ENCODE results near the gene ADAT3.

ADAT3 gene

GRCh38 chr19:1955171-1956121 lies 50.2 kb downstream of the ADAT3 start:
- TF ChIP-seq, protein P1, sequence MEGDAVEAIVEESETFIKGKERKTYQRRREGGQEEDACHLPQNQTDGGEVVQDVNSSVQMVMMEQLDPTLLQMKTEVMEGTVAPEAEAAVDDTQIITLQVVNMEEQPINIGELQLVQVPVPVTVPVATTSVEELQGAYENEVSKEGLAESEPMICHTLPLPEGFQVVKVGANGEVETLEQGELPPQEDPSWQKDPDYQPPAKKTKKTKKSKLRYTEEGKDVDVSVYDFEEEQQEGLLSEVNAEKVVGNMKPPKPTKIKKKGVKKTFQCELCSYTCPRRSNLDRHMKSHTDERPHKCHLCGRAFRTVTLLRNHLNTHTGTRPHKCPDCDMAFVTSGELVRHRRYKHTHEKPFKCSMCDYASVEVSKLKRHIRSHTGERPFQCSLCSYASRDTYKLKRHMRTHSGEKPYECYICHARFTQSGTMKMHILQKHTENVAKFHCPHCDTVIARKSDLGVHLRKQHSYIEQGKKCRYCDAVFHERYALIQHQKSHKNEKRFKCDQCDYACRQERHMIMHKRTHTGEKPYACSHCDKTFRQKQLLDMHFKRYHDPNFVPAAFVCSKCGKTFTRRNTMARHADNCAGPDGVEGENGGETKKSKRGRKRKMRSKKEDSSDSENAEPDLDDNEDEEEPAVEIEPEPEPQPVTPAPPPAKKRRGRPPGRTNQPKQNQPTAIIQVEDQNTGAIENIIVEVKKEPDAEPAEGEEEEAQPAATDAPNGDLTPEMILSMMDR (IDR thresholded peaks at IDR 0.05; ENCODE audit: extremely low read depth, insufficient read depth, missing control alignments), result no peak
- in situ Hi-C loops (cut with MboI; ENCODE audit: low pct_unique_long_range_greater_than_20kb, low sequenced_read_pairs, unreplicated experiment), result no loop called here
- no peak for DNase-seq (ENCODE audit: low spot score)

DNA sequence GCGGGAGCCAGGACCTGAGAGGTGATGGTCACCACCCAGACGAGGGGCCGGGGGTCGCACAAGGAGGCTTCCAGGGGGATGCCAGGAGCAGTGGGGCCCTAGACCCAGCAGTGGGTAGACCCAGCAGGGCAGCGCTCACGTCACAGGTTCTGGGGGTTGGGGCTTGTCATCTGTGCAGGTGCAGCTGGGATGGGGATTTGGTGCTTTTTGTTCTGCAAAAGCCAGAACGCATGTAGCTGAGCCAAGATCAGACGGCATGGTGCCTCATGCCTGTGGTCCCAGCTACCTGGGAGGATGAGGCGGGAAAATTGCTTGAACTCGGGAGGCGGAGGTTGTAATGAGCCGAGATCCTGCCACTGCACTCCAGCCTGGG lies 50.9 kb downstream of the ADAT3 start:
- DNase-seq (ENCODE audit: low spot score), result no peak
- in situ Hi-C loops (cut with MboI; ENCODE audit: low pct_unique_long_range_greater_than_20kb, low sequenced_read_pairs, unreplicated experiment), result no loop called here
- TF ChIP-seq, protein P1 (IDR thresholded peaks at IDR 0.05; ENCODE audit: extremely low read depth, insufficient read depth, missing control alignments), result no peak

DNA sequence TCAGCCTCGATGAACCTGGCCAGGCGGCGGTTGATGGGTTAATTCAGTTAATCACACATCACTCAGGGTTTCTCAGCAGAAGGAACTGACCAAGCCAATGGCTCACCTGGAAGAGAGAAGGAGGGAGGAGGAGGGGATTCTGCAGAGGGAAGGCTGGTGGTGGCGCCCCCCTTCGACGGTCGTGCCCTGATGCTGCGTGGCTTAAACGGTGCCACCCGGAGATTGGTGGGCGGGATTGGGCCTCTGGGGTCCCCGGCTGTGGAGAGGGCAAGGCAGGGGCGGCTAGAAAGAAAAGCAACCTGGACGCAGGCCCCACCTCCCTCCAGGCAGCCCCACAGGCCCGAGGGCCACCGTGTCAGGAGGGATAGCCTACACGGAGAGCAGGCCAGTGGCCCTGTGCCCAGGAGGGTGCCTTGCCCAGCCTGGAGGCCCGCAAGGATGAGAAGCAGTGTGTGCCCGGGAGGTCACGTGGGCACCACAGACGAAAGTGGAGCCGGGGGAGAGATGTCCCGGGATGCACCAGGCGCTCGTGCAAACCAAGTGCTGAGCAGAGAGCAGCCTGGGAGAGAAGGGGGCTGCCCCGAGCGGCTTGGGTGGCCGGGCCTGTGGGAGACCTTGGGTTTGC lies 51.8 kb downstream of the ADAT3 start:
- no peak for DNase-seq (ENCODE audit: low spot score)
- TF ChIP-seq, protein P1 (IDR thresholded peaks at IDR 0.05; ENCODE audit: extremely low read depth, insufficient read depth, missing control alignments), result no peak
- in situ Hi-C loops (cut with MboI; ENCODE audit: low pct_unique_long_range_greater_than_20kb, low sequenced_read_pairs, unreplicated experiment), result no loop called here

DNA sequence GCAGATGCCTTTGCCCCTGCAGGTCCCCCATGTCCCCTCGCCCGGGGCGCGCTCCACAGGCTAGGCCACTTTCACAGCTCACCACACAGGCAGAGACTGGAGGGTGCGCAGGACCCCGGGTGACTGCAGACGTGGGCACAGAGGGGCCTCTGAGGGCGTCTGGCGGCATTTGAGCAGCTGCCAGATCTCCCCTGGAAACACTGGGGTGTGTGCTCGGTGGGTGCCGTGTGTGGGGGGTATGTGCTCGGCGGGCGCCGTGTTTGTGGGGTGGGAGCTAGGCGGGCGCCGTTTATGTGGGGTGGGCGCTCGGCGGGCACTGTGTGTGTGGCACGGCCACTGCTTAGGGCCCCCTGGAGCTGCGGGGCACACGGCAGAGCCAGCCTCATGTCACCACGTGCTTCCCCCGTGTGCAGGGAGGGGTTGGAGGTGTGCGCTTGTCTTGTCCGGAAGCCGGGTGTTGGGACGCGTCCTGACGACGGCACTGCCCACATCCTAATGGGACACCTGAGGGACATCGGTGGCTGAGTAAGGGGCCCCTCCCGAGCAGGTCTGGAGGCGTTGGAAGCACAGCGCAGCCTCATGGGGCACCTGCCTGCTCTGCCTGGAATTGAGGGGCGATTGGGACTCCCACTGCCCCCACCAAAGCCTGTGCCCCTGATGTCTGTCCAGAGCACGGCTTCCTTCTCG lies 52.5 kb downstream of the ADAT3 start:
- DNase-seq (ENCODE audit: low spot score), result no peak
- in situ Hi-C loops (cut with MboI; ENCODE audit: low pct_unique_long_range_greater_than_20kb, low sequenced_read_pairs, unreplicated experiment), result no loop called here
- TF ChIP-seq, protein P1 (IDR thresholded peaks at IDR 0.05; ENCODE audit: extremely low read depth, insufficient read depth, missing control alignments), result no peak

DNA sequence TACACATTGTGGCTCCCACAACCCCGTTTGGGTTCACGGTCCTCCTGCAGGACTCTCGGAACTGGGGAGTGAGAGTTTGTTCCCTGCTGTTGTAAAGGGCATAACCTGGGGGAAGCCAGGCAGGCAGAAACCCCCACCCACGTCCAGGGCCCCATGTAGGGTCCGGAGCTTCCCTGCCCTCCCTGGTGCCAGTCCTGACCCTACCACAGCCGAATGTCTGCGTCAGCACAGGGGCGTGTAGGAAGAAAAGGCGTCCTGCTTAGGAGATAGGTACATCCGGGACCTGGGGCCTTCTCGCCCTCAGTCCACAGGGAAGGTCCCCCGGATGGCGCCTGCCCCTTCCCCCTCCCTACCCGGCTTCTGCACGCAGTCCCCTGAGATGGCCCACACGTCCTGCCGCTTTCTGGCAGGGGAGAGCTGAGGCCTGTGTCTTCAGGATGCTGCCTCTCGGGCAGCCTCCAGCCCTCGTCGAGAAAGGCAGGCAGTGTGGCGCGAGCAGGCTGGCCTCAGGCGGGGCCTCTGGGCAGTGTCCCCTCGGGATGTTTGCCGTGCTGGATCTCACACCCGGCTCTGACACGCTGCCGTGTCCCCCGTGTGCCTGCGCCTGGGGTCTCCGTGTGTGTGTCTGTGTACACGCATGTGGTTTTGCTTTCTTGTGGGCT lies 54.9 kb downstream of the ADAT3 start:
- DNase-seq (ENCODE audit: low spot score), result no peak
- TF ChIP-seq, protein P1 (IDR thresholded peaks at IDR 0.05; ENCODE audit: extremely low read depth, insufficient read depth, missing control alignments), result no peak
- in situ Hi-C loops (cut with MboI; ENCODE audit: low pct_unique_long_range_greater_than_20kb, low sequenced_read_pairs, unreplicated experiment), result no loop called here

Data from GM13977 (cell line).